Measurements from ENCODE around the gene CDKN2AIP. TPM values are rescaled to one million over a fixed set of nuclear protein-coding genes. Genes with fewer than 3 reads are reported as not detected.

Gene CDKN2AIP
- total and polyA plus RNA-seq, 2 of the 4 experiments (the other 2 are of a cell fraction), result 11.0 to 16.8 TPM

DNA sequence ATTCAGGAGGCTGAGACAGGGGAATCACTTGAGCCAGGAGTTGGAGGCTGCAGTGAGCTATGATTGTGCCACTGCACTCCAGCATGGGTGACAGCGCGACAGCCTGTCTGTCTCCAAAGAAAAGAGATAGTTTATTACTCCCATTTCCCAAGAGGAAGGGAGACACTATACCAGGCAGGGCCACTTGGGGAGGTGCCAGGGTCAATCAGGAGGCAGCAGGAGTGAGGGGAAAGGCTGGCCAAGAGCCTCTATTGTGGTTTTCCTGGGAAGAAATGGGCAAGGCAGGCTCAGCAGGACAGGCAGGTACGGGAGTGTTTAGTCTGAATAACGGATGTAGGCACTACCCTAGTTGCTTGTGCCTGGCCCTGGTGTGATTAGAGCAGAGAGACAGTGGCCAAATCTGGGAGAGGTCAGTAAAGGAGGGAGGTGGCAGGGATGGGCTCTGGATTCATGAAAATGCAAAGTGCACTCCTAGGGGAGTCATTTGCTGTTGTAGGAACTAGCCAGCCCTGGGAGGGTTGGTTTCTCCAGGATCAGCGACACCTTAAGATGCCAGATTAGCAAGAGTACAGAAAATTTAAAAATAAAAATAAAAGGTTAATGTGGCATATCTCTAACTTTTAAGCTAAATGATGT is 20.2 kb upstream of the CDKN2AIP start:
- no TSS peak for BruUV-seq (replicated peaks)
- Histone ChIP-seq H2AK5ac (ENCODE audit: low read depth, low read length) (peak overlapping the region; percentile 20), H2BK15ac (ENCODE audit: low read depth, low read length) (no peak overlapping the region), H2AFZ (replicated peaks; ENCODE audit: low read length, poor library complexity) (no peak overlapping the region), H3K9me3 (ENCODE audit: control insufficient read depth, insufficient read depth, low read length) (no peaks in the 10 kb centered on the region), H3K18ac (ENCODE audit: low read depth, low read length) (no peak overlapping the region), H2BK20ac (ENCODE audit: low read depth, low read length) (no peak overlapping the region), H3K27me3 (ENCODE audit: control insufficient read depth, insufficient read depth, low read length) (no peaks in the 10 kb centered on the region), H3K79me1 (ENCODE audit: low read depth in 1 of 2, low read length in 2 of 2) (no peaks in the 10 kb centered on the region), H3K23ac (ENCODE audit: low read depth, low read length) (no peak overlapping the region), H3K27ac (ENCODE audit: insufficient read depth, low read length) (no peak overlapping the region), H4K8ac (ENCODE audit: low read depth in 2 of 2, low read length in 2 of 2) (no peak overlapping the region), H3K4me3 (ENCODE audit: insufficient read depth, low read depth, low read length) (no peak overlapping the region), H2BK120ac (ENCODE audit: low read depth, low read length) (no peak overlapping the region), H4K5ac (ENCODE audit: low read depth, low read length) (no peak overlapping the region), H3K56ac (ENCODE audit: extremely low read depth, insufficient read depth, low read length) (no peak overlapping the region), H3K4me2 (ENCODE audit: low read depth, low read length) (no peak overlapping the region), H3K4ac (ENCODE audit: low read depth, low read length) (no peak overlapping the region), H4K20me1 (ENCODE audit: insufficient read depth, low read length) (no peaks in the 10 kb centered on the region), H3K9ac (ENCODE audit: low read depth, low read length) (no peak overlapping the region), H3K14ac (replicated peaks; ENCODE audit: low read depth, low read length) (no peak overlapping the region), H3K9me1 (ENCODE audit: insufficient read depth, low read length) (0 out of 2 replicates have a peak, but pooled peaks cover 5% of the 10 kb centered on the region), H3K4me1 (ENCODE audit: control insufficient read depth, insufficient read depth, low read length) (peaks cover 5% of the 10 kb centered on the region), H2BK5ac (ENCODE audit: low read depth, low read length, poor library complexity, severe bottlenecking) (no peak overlapping the region), H4K91ac (ENCODE audit: insufficient read depth, low read depth, low read length) (no peak overlapping the region), H3K36me3 (ENCODE audit: control insufficient read depth, insufficient read depth, low read length) (no peaks in the 10 kb centered on the region), H2AK9ac (replicated peaks; ENCODE audit: low read depth, low read length, poor library complexity) (no peak overlapping the region)
- DNase-seq (no peak), ATAC-seq (ENCODE audit: low read depth) (no peak)
- dilution Hi-C loops (cut with HindIII; ENCODE audit: low sequenced_read_pairs, unreplicated experiment) (no loop called here), in situ Hi-C loops (cut with MboI; ENCODE audit: low sequenced_read_pairs) (no loop called here), intact Hi-C loops (cut with micrococcal nuclease) (no loop called here)
- WGBS, 2 experiments (ENCODE audit: extremely low coverage in 2 of 2, insufficient read length in 1 of 2), result no CpG with 5 or more reads among the region's 5 CpGs
- CTCF ChIA-PET, result no interaction called here
- POLR2A ChIA-PET (ENCODE audit: unreplicated experiment), result no interaction called here
- TF ChIP-seq FOS (IDR thresholded peaks at IDR 0.05; ENCODE audit: low read depth, low read length) (no peak), POLR2A (IDR thresholded peaks at IDR 0.05; ENCODE audit: low read depth, low read length) (no peak), SMC3 (IDR thresholded peaks at IDR 0.05; ENCODE audit: low read depth, low read length) (no peak), CEBPB (IDR thresholded peaks at IDR 0.05; ENCODE audit: low read depth, low read length) (no peak), MAFK (IDR thresholded peaks at IDR 0.05; ENCODE audit: low read depth, low read length) (no peak), BHLHE40 (IDR thresholded peaks at IDR 0.05; ENCODE audit: low read depth, low read length) (no peak), MAZ (IDR thresholded peaks at IDR 0.05; ENCODE audit: borderline replicate concordance, low read depth, low read length) (no peak), RFX5 (IDR thresholded peaks at IDR 0.05; ENCODE audit: low read depth, low read length) (no peak), RAD21 (IDR thresholded peaks at IDR 0.05; ENCODE audit: low read length) (no peak), CHD1 (IDR thresholded peaks at IDR 0.05; ENCODE audit: low read depth, low read length) (no peak), NFE2L2 (IDR thresholded peaks at IDR 0.05; ENCODE audit: low read depth, low read length) (no peak), RCOR1 (IDR thresholded peaks at IDR 0.05; ENCODE audit: insufficient replicate concordance, low read length) (no peak)
- TF ChIP-seq, protein P1, sequence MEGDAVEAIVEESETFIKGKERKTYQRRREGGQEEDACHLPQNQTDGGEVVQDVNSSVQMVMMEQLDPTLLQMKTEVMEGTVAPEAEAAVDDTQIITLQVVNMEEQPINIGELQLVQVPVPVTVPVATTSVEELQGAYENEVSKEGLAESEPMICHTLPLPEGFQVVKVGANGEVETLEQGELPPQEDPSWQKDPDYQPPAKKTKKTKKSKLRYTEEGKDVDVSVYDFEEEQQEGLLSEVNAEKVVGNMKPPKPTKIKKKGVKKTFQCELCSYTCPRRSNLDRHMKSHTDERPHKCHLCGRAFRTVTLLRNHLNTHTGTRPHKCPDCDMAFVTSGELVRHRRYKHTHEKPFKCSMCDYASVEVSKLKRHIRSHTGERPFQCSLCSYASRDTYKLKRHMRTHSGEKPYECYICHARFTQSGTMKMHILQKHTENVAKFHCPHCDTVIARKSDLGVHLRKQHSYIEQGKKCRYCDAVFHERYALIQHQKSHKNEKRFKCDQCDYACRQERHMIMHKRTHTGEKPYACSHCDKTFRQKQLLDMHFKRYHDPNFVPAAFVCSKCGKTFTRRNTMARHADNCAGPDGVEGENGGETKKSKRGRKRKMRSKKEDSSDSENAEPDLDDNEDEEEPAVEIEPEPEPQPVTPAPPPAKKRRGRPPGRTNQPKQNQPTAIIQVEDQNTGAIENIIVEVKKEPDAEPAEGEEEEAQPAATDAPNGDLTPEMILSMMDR (conservative IDR thresholded peaks at IDR 0.05; ENCODE audit: low read depth, low read length), result no peak

All from IMR-90 (cell line).